CD14-positive monocyte (primary cell): ENCODE measurements around the gene PCNT. TPM values are rescaled to one million over a fixed set of nuclear protein-coding genes. Genes with fewer than 3 reads are reported as not detected.

Experiments
- DNase-seq, 3 donors: peaks; one replicate each; pipeline ENCODE4 v3.0.0-alpha.2; 2011 to 2022
- H2AFZ ChIP-seq: 2 replicates; pipeline ENCODE4 v1.6.0; 2012; ENCODE audit warnings: mild to moderate bottlenecking, low read depth, low read length, inconsistent platforms; ENCODE audit not compliant: insufficient read depth, poor library complexity, severe bottlenecking
- H3K27ac ChIP-seq, 2 donors: 1 replicate in 1 of 2; 2 replicates in 1 of 2; pipeline ENCODE4 v1.5.1; 2012 to 2013; ENCODE audit warnings: low read length in 2 of 2, control low read depth in 1 of 2, inconsistent platforms in 1 of 2, low read depth in 1 of 2, mild to moderate bottlenecking in 1 of 2
- H3K27me3 ChIP-seq, 2 donors: one replicate each; pipeline versions ENCODE4 v1.6.0 to v1.6.1; 2011 to 2013; ENCODE audit warnings: low read length in 2 of 2; ENCODE audit not compliant: control insufficient read depth in 2 of 2, insufficient read depth in 2 of 2
- H3K36me3 ChIP-seq, 2 donors: replicated peaks in 1 of 2; 1 replicate in 1 of 2; 2 replicates in 1 of 2; pipeline versions ENCODE4 v1.5.1 to v1.6.1; 2012 to 2013; ENCODE audit warnings: low read length in 2 of 2, control low read depth in 1 of 2, inconsistent platforms in 1 of 2, mild to moderate bottlenecking in 1 of 2; ENCODE audit not compliant: insufficient read depth in 2 of 2, control insufficient read depth in 1 of 2
- H3K4me1 ChIP-seq, 2 donors: 1 replicate in 1 of 2; 2 replicates in 1 of 2; pipeline versions ENCODE4 v1.5.1 to v1.6.1; 2012 to 2013; ENCODE audit warnings: low read length in 2 of 2, control low read depth in 1 of 2, inconsistent platforms in 1 of 2, mild to moderate bottlenecking in 1 of 2, moderate library complexity in 1 of 2; ENCODE audit not compliant: insufficient read depth in 2 of 2, control insufficient read depth in 1 of 2
- H3K4me2 ChIP-seq: replicated peaks from 2 replicates; pipeline ENCODE3; 2012; ENCODE audit warnings: low read length, moderate library complexity, mild to moderate bottlenecking; ENCODE audit not compliant: poor library complexity, severe bottlenecking; ENCODE audit errors: extremely low read depth
- H3K4me3 ChIP-seq, 3 experiments: fragments of 200-600 bp in 1 of 3; sonication (generic) in 1 of 3; replicated peaks in 1 of 3; 1 replicate in 2 of 3; 2 replicates in 1 of 3; pipeline ENCODE4 v1.5.1; 2011 to 2013; ENCODE audit warnings: low read length in 3 of 3, mild to moderate bottlenecking in 3 of 3, control low read depth in 2 of 3, low read depth in 2 of 3, inconsistent platforms in 1 of 3, moderate library complexity in 1 of 3
- H3K79me2 ChIP-seq: 2 replicates; pipeline ENCODE4 v1.6.0; 2012; ENCODE audit warnings: mild to moderate bottlenecking, control low read depth, inconsistent platforms, low read length, moderate library complexity; ENCODE audit not compliant: insufficient read depth
- H3K9ac ChIP-seq: 2 replicates; pipeline ENCODE4 v1.6.0; 2017; ENCODE audit warnings: low read length, mild to moderate bottlenecking; ENCODE audit not compliant: insufficient read depth, poor library complexity, severe bottlenecking
- H3K9me3 ChIP-seq, 2 donors: replicated peaks in 1 of 2; 1 replicate in 1 of 2; 2 replicates in 1 of 2; pipeline versions ENCODE4 v1.5.1 to v1.6.1; 2012 to 2013; ENCODE audit warnings: low read length in 2 of 2, control low read depth in 1 of 2; ENCODE audit not compliant: control insufficient read depth in 1 of 2, insufficient read depth in 1 of 2
- H4K20me1 ChIP-seq: 2 replicates; pipeline ENCODE4 v1.6.0; 2012; ENCODE audit warnings: mild to moderate bottlenecking, low read length, control low read depth, moderate library complexity; ENCODE audit not compliant: insufficient read depth
- H3K27ac Mint-ChIP-seq, 7 donors: one replicate each; pipeline ENCODE4 v1.8.0; 2020; ENCODE audit warnings: mild to moderate bottlenecking in 7 of 7, mixed read lengths in 7 of 7, moderate library complexity in 6 of 7, inconsistent platforms in 2 of 7
- H3K27me3 Mint-ChIP-seq, 3 donors: one replicate each; pipeline ENCODE4 v1.8.0; 2021 to 2022; ENCODE audit warnings: low read depth in 3 of 3, mild to moderate bottlenecking in 3 of 3, mixed read lengths in 3 of 3, moderate library complexity in 3 of 3, inconsistent platforms in 1 of 3
- H3K36me3 Mint-ChIP-seq, 2 donors: one replicate each; pipeline ENCODE4 v1.8.0; 2020; ENCODE audit warnings: mixed read lengths in 2 of 2, inconsistent platforms in 1 of 2, mild to moderate bottlenecking in 1 of 2
- H3K4me1 Mint-ChIP-seq: one replicate; pipeline ENCODE4 v1.8.0; 2020; ENCODE audit warnings: mild to moderate bottlenecking, mixed read lengths
- H3K4me3 Mint-ChIP-seq, 2 donors: one replicate each; pipeline ENCODE4 v1.8.0; 2020; ENCODE audit warnings: mild to moderate bottlenecking in 2 of 2, mixed read lengths in 2 of 2, moderate library complexity in 1 of 2
- H3K9me3 Mint-ChIP-seq, 7 donors: one replicate each; pipeline ENCODE4 v1.8.0; 2020 to 2022; ENCODE audit warnings: mixed read lengths in 7 of 7, mild to moderate bottlenecking in 6 of 7, moderate library complexity in 6 of 7, inconsistent platforms in 2 of 7
- WGBS: methylation state at CpG from one replicate; pipeline ENCODE4 v1.1.5; 2013; ENCODE audit warnings: missing lambda C conversion rate; ENCODE audit not compliant: insufficient coverage; 5-methylcytosine and 5-hydroxymethylcytosine counted together
- intact Hi-C, 2 donors: fragments of 100-400 bp; cut with micrococcal nuclease; formaldehyde crosslinking; loops; one replicate each; pipeline versions ENCODE4 v1.15.0 to v1.15.1; 2023
- polyA plus RNA-seq, 3 donors: library from polyadenylated mRNA; depleted of rRNA in 1 of 3; unstranded in 2 of 3; stranded (reverse) in 1 of 3; fragments of 300-500 nt in 2 of 3; fragments of >200 nt in 1 of 3; fragmentation: Illumina TruSeq in 2 of 3; gene quantifications; 1 replicate in 2 of 3; 2 replicates in 1 of 3; pipeline ENCODE4 v1.2.3, GENCODE V29; 2012 to 2021
- TF ChIP-seq, protein P1 (sequence below): fragments of 200-600 bp; IDR thresholded peaks from one replicate; pipeline ENCODE4 v1.8.0; 2022; ENCODE audit warnings: antibody characterized with exemption, mild to moderate bottlenecking

PCNT gene
- polyA plus RNA-seq, 3 donors, result 4.2 to 16.3 (median 5.1) TPM

DNA sequence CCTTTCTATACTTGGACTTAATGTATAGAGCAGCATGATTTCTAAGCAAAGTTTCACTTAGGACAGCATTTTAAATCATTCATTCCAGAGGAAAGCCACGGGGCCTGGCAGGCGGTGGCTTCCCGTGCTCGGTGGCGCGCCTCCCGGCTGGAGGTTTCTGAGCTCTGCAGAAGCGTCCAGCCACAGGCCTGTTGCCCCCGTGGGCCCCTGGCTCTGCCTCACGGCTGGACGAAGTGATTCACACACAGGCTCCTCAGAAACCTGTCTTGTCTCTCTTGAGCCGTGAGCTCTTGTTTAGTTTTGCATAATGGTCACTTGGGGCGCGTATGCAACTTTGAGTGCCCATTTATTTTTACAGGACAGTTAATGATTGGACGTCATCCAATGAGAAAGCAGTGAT lies 112.7 kb downstream of the PCNT start:
- no peak overlapping the region for H3K4me3 Mint-ChIP-seq
- H3K27me3 ChIP-seq, result no peaks in the 10 kb centered on the region
- no peaks in the 10 kb centered on the region for H3K9me3 ChIP-seq
- peak overlapping the region in 2 of 7 donors; percentile 35 to 50 for H3K27ac Mint-ChIP-seq
- H3K4me2 ChIP-seq, result peak overlapping the region; percentile 16
- no peak overlapping the region for H3K9ac ChIP-seq
- H3K4me1 Mint-ChIP-seq, result peaks cover 19% of the 10 kb centered on the region
- H3K36me3 Mint-ChIP-seq, result peaks cover 60 to 82% of the 10 kb centered on the region in 2 donors
- peaks cover 0 to 3% (median 0%) of the 10 kb centered on the region in 7 donors for H3K9me3 Mint-ChIP-seq
- 45% methylated on average over 13 of the region's 15 CpGs for WGBS
- no peak overlapping the region for H3K4me3 ChIP-seq
- no peak overlapping the region for H2AFZ ChIP-seq
- H3K4me1 ChIP-seq, result peaks cover 23 to 26% of the 10 kb centered on the region in 2 donors
- no peaks in the 10 kb centered on the region for H4K20me1 ChIP-seq
- peaks cover 42 to 76% of the 10 kb centered on the region in 2 donors for H3K36me3 ChIP-seq
- H3K27ac ChIP-seq, result peak overlapping the region in 1 of 2 donors; percentile 22
- H3K79me2 ChIP-seq, result peaks cover 5% of the 10 kb centered on the region
- TF ChIP-seq, protein P1, sequence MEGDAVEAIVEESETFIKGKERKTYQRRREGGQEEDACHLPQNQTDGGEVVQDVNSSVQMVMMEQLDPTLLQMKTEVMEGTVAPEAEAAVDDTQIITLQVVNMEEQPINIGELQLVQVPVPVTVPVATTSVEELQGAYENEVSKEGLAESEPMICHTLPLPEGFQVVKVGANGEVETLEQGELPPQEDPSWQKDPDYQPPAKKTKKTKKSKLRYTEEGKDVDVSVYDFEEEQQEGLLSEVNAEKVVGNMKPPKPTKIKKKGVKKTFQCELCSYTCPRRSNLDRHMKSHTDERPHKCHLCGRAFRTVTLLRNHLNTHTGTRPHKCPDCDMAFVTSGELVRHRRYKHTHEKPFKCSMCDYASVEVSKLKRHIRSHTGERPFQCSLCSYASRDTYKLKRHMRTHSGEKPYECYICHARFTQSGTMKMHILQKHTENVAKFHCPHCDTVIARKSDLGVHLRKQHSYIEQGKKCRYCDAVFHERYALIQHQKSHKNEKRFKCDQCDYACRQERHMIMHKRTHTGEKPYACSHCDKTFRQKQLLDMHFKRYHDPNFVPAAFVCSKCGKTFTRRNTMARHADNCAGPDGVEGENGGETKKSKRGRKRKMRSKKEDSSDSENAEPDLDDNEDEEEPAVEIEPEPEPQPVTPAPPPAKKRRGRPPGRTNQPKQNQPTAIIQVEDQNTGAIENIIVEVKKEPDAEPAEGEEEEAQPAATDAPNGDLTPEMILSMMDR, result no peak
- H3K27me3 Mint-ChIP-seq, result no peaks in the 10 kb centered on the region
- intact Hi-C loops, result no loop called here
- no peak for DNase-seq

DNA sequence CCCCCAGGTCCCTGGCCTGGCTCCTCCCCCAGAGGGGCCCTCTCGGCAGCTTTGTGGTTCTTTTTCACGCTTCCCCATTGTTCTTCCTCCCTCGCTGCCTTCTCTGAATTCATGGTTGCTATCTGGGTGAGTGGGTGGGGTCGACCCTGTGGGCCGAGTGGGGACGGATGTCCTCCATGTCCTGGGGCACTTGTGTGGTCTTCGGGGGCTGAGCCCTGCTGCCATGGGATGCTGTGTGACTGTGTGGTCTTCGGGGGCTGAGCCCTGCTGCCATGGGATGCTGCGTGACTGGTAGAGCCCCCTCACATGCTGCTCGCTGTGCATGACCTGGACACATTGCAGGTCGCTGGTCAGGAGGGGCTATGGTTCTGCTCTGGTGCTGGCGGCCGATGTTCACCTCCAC lies 113.1 kb downstream of the PCNT start:
- Mint-ChIP-seq H3K4me1 (peaks cover 15% of the 10 kb centered on the region), H3K27me3 (no peaks in the 10 kb centered on the region), H3K36me3 (peaks cover 58 to 85% of the 10 kb centered on the region in 2 donors), H3K9me3 (peaks cover 0 to 3% (median 0%) of the 10 kb centered on the region in 7 donors), H3K4me3 (no peak overlapping the region), H3K27ac (peak overlapping the region in 5 of 7 donors; percentile 10 to 78 (median 68))
- H3K4me3 ChIP-seq, result no peak overlapping the region
- H3K4me1 ChIP-seq, result peaks cover 18 to 22% of the 10 kb centered on the region in 2 donors
- WGBS, result 52% methylated on average over 10 of the region's 13 CpGs
- H2AFZ ChIP-seq, result no peak overlapping the region
- H3K9ac ChIP-seq, result no peak overlapping the region
- TF ChIP-seq, protein P1, result no peak
- H3K36me3 ChIP-seq, result peaks cover 47 to 81% of the 10 kb centered on the region in 2 donors
- H3K27ac ChIP-seq, result peak overlapping the region in 1 of 2 donors; percentile 22
- DNase-seq, result no peak
- intact Hi-C loops, result no loop called here
- H4K20me1 ChIP-seq, result no peaks in the 10 kb centered on the region
- H3K4me2 ChIP-seq, result peak overlapping the region; percentile 16
- H3K9me3 ChIP-seq, result no peaks in the 10 kb centered on the region
- peaks cover 5% of the 10 kb centered on the region for H3K79me2 ChIP-seq
- no peaks in the 10 kb centered on the region for H3K27me3 ChIP-seq
